Measurements from ENCODE around the gene WDR1.

WDR1 gene

GRCh38 chr4:10066206-10066605 lies 50.4 kb downstream of the WDR1 start:
- no peak for DNase-seq

- no peak for DNase-seq
These were observed 52.9 kb downstream of the WDR1 start for GRCh38 chr4:10063544-10064300.

GRCh38 chr4:10061650-10062415 lies 54.8 kb downstream of the WDR1 start:
- no peak for DNase-seq

GRCh38 chr4:10058371-10058770 lies 58.2 kb downstream of the WDR1 start:
- DNase-seq, result no peak

- DNase-seq, result no peak
These were observed 59.6 kb downstream of the WDR1 start for GRCh38 chr4:10057023-10057395.

- DNase-seq, result no peak
These were observed 60.1 kb downstream of the WDR1 start for GRCh38 chr4:10056334-10057022.

- DNase-seq, result no peak
These were observed 60.7 kb downstream of the WDR1 start for GRCh38 chr4:10055871-10056270.

- DNase-seq, result no peak
These were observed 62.0 kb downstream of the WDR1 start for GRCh38 chr4:10054571-10055041.

GRCh38 chr4:10053635-10054453 lies 62.8 kb downstream of the WDR1 start:
- no peak for DNase-seq

- DNase-seq, result no peak
These were observed 65.0 kb downstream of the WDR1 start for GRCh38 chr4:10051517-10052135.

- DNase-seq, result no peak
These were observed 65.9 kb downstream of the WDR1 start for GRCh38 chr4:10050721-10051120.

- no peak for DNase-seq
These were observed 66.3 kb downstream of the WDR1 start for GRCh38 chr4:10050261-10050661.

- no peak for DNase-seq
These were observed 67.5 kb downstream of the WDR1 start for GRCh38 chr4:10048941-10049697.

GRCh38 chr4:10047967-10048366 lies 68.6 kb downstream of the WDR1 start:
- DNase-seq, result no peak

GRCh38 chr4:10046471-10046870 lies 70.1 kb downstream of the WDR1 start:
- no peak for DNase-seq

GRCh38 chr4:10045481-10045880 lies 71.1 kb downstream of the WDR1 start:
- no peak for DNase-seq

GRCh38 chr4:10041036-10041435 lies 75.6 kb downstream of the WDR1 start:
- DNase-seq, result no peak

GRCh38 chr4:10040049-10040892 lies 76.3 kb downstream of the WDR1 start:
- DNase-seq, result no peak

- DNase-seq, result no peak
These were observed 79.7 kb downstream of the WDR1 start for GRCh38 chr4:10036807-10037342.

GRCh38 chr4:10035130-10035529 lies 81.5 kb downstream of the WDR1 start:
- DNase-seq, result no peak

All from activated CD4-positive, CD25-positive, alpha-beta regulatory T cell treated with anti-CD3 and anti-CD28 coated beads, Interleukin-2, amount 50 U/mL, for 72 hours (primary cell).